Activated CD4-positive, alpha-beta T cell treated with anti-CD3 and anti-CD28 coated beads, Interleukin-2, Interleukin-6, amounts not matched to agents 100 ng/mL and 50 ng/mL, durations not matched to agents 16 hours and 8 hours (primary cell): ENCODE data around the gene NACAD.

ENCODE experiments used
- DNase-seq: peaks from one replicate; pipeline ENCODE4 v3.0.0-alpha.2; 2020

Gene NACAD, protein sequence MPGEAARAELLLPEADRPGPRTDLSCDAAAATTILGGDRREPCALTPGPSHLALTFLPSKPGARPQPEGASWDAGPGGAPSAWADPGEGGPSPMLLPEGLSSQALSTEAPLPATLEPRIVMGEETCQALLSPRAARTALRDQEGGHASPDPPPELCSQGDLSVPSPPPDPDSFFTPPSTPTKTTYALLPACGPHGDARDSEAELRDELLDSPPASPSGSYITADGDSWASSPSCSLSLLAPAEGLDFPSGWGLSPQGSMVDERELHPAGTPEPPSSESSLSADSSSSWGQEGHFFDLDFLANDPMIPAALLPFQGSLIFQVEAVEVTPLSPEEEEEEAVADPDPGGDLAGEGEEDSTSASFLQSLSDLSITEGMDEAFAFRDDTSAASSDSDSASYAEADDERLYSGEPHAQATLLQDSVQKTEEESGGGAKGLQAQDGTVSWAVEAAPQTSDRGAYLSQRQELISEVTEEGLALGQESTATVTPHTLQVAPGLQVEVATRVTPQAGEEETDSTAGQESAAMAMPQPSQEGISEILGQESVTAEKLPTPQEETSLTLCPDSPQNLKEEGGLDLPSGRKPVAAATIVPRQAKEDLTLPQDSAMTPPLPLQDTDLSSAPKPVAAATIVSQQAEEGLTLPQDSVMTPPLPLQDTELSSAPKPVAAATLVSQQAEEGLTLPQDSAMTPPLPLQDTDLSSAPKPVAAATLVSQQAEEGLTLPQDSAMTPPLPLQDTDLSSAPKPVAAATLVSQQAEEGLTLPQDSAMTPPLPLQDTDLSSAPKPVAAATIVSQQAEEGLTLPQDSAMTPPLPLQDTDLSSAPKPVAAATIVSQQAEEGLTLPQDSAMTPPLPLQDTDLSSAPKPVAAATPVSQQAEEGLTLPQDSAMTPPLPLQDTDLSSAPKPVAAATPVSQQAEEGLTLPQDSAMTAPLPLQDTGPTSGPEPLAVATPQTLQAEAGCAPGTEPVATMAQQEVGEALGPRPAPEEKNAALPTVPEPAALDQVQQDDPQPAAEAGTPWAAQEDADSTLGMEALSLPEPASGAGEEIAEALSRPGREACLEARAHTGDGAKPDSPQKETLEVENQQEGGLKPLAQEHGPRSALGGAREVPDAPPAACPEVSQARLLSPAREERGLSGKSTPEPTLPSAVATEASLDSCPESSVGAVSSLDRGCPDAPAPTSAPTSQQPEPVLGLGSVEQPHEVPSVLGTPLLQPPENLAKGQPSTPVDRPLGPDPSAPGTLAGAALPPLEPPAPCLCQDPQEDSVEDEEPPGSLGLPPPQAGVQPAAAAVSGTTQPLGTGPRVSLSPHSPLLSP (N-terminal part only)

DNA sequence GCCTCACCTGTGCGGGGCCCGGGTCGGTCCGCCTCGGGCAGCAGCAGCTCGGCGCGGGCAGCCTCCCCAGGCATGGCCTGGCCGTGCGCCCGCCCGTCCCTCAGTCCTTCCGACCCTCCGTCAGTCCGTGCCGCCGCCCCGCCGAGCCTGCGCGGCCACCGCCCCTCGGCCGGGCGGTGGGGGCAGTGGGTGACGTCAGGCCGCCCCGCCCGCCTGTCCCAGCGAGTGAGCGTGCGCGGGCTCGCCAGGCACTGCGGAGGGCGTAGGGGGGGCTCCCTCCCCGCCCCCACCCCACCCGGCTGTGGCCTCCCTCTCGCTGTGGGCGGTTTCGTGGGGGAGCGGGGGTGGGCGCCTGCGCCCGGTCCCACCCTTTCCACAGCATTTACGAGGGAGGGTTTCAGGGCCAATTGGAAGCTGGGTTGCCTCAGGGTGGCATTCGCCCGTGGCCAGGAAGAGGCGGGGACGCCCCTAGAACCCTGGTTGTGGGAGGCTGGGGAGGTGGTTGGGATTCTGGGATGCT is at the start of gene NACAD:
Gene NACAD, minus strand, starts transcription at position 149 of the 520 bp plus-strand sequence. Its CDS starts 75 bp downstream, at position 74.
- no peak for DNase-seq

- DNase-seq: peak; percentile 83
Observed at GRCh38 chr7:45136106-45137060, 47.6 kb upstream of the NACAD start.

DNA sequence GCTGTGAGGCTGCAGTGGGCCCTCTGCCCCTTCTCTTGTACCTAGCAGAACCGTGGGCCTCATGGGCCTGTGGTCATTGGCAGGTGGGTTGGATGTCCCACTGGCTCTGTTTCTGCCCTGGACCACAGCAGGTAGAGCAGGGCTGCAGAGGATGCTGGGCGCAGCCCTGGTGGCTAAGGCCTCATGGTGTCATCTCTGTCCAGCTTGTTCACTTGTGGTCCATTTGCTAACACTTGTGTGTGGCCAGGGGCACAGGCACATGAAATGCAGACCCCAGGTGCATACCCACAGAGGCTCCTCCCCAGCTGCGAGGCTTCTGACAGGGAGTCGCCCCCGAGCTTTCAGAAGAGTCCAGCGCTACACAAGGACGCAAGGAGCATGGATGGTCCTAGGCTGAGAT is 45.1 kb upstream of the NACAD start:
- DNase-seq: no peak

DNA sequence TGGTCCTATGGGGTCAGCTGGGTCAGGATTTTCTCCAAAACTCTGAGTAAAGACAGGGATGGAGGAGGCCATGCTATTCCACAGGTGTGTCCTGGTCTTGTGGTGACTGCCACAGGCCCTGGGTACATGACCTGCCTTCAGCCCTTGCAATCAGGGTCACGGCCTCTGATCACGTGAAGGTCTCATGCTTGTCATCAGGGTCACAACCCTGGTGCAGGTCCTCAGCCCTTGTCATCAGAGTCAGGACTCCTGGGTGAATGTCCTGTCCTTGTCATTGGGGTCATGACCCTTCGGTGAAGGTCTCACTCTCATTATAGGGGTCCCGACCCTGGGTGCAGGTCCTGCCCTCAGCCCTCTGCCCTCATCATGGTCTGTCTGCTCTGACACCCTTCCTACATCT is 44.6 kb upstream of the NACAD start:
- DNase-seq: no peak

DNA sequence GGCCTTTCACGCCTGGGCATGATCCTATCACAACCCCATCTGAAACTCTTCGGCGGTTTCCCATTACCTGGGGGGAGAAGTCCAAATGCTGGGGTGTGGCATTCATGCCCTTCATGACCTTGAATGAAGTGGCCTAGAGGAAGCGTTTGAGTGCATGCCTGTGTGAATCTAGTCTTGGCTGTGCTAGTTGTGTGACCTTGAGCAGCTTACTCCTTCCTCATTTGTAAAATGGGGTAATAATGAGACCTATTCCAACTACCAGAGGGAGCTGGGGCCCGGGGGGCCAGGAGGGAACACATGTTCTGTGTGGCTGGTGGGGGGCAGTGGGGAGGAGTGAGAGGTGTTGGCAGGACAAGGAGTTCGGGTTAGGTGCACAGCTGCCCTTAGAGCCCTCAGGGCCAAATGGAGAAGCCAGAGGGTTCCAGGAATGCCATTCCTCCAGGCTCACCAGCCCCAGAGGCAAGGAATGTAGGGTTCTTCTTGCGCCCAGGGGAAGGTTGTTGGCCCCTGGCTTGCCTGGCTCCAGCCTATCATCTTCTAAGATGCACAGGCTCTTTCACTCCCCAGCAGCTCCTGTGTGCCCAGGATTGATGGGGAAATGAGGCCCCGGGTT is 44.0 kb upstream of the NACAD start:
- DNase-seq: no peak

DNA sequence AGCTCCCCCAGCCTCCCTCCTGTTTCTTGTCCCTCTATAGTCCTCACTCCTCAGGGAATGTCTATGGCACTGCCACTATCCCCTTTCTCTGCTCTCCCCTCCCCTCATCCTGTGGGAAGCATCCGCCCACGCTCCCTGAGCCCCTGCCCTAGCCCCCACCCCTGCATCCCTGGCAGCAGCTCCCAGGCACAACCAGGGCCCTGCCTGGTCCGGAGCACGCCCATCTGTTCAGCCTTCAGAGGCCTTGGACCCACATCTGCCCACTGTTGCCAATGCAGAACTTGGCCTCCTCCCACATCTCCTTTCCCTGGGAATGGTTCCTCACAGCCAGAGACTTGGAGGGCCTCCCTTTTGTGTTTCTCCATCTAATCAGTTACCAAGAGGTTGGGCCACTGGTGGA is 43.1 kb upstream of the NACAD start:
- no peak for DNase-seq

- DNase-seq: no peak
Observed at GRCh38 chr7:45130910-45131309, 42.1 kb upstream of the NACAD start.

- no peak for DNase-seq
Observed at GRCh38 chr7:45129906-45130305, 41.1 kb upstream of the NACAD start.

- no peak for DNase-seq
Observed at GRCh38 chr7:45129181-45129800, 40.5 kb upstream of the NACAD start.

DNA sequence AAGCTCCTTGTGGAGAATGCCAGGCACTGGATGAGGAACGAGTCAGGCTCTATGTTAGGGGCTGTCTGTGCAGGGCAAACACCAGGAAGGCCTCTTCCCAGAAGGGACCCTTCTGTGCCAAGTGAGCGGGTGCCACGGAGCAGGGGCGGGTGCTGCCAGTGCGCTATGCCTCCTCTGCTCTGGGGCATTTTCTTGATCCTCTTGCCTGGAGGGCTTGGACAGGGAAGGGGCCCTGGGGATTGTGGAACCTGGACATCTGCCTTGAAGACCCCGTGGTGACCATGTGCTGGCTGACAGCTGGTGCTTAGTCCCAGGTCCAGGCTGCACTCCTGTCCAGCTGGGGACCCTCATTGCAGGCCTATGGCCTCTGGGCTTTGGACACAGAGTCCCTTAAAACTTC is 38.2 kb upstream of the NACAD start:
- DNase-seq: no peak

DNA sequence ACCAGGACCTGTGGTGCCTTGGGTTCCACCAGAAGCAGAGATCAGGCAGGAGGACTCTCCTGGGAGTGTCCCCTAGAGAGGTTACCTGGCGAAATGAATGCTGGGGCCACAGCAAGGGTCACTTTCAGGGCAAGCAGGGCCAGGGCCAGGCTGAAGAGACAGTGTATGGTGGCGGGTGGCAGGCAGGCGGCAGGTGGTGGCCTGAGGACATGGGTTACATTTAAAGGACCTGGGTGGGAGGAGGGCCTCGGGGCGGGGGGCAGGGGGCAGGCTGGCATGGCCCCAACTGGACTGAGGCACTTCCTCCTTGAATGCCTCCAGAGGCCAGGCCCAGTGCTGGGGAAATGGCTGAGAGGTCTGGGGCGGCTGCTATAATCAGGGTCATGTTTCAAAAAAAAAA is 37.4 kb upstream of the NACAD start:
- no peak for DNase-seq

GRCh38 chr7:45125193-45125904 is 36.6 kb upstream of the NACAD start:
- DNase-seq: no peak

GRCh38 chr7:45123913-45124710 is 35.3 kb upstream of the NACAD start:
- no peak for DNase-seq

GRCh38 chr7:45122975-45123860 is 34.4 kb upstream of the NACAD start:
- no peak for DNase-seq

DNA sequence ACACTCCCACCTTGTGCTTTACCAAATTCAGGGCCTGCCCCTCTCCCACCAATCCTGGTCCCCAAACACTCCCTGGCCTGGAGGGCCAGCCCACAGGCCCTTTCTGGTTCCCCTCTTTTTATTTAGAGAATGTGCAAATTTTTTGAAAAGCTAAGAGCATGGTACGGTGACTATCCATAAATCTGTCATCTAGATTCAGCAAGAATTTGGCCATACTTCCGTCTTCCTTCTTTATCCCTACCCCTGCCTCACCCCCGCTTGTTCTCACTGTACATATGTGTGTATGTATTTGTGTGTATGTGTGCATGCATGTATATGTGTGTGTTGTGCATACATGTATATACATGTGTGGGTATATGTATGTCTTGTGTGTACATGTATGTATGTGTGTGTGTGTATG is 30.8 kb upstream of the NACAD start:
- no peak for DNase-seq

DNA sequence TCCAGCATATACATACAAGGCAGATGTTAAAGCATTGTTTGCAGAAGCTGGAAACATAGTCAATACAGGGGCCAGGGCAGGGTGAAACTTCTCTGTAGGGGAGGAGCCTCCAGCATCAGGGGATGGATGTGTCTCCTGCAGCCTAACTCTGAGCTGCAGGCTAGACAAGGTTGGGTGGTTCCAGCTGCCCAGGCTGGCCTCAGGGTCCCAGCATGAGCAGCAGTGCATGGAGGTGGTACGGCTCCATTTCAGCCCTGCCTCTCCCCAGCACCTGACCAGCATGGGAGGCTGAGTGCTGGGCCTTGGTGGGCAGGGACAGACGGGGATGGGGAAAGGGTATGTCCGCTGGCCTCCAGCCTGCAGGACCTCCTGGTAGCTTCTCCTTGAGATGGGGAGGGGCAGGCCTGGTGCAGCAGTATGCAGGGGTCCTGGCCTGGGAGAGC is 30.1 kb upstream of the NACAD start:
- DNase-seq: no peak

DNA sequence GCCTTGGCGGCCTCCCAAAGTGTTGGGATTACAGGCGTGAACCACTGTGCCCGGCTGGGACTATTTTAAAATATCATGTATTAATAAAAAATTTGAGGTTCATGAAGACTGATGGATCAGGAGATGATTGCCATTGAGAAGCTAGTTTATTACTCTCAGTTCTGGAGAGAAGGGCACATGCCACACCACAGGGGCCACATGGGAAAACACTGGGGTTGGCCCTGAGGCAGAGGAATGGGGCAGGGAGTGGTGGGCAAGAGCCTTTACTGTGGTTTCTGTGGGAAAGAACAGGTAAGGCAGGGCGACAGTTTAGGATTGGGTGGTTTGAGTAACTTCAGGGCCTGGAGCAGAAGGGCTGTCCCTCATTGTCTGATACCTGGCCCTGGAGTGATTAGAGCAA is 29.5 kb upstream of the NACAD start:
- no peak for DNase-seq

- no peak for DNase-seq
Observed at GRCh38 chr7:45117582-45117981, 28.8 kb upstream of the NACAD start.
